Stimulated activated CD8-positive, alpha-beta memory T cell treated with anti-CD3 and anti-CD28 coated beads, Interleukin-12 subunit alpha, Interleukin-12 subunit beta, amount 100 ng/mL, for 4 hours (primary cell): ENCODE data around the gene MROH2A.

Experiments
- DNase-seq: peaks from one replicate; pipeline ENCODE4 v3.0.0-alpha.2; 2020; ENCODE audit warnings: low read depth

The MROH2A gene

DNA sequence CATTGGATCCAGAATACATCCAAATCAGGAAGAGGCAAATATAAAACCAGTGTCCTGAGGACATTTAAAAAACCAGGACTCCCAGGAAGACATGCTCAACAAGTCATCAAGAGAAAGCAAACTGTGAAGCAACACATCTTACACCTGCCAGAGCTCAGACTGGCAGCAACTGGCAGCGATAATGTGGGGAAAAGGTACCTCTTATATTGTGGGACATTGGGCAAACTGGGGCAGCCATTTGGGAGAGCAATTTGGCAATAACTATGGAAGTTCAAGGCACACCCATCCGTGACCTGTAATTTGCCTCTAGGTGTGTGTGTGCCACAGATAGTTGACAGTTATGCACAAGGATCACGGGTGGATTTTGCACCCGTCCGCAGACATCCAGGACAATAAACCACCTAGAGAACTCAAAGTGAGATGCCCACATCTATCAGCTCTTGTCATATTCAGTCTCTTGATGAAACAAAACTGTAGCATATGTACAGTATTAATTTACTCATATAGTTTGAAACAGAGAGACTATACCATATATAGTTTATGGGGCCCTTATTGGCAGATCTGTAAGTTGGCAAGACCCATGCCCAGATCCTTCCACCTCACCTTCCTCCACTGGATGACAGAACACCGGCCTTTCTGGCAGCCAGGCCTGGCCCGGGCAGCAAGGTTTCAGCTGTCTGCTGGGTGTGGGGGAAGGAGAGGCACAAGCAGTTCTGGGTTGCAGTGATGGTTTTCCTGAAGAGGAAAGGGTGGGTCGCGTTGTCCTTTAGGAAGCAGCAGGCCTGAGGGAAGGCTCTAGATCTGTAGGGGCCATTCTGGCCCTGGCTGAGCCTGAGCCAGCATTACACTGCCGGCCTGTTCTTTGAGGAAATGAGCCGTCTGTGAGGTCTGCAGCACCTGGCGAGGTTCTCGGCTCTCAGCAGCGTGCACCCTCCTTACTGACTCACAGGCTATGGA, 57.4 kb downstream of the MROH2A start:
- DNase-seq = no peak

DNA sequence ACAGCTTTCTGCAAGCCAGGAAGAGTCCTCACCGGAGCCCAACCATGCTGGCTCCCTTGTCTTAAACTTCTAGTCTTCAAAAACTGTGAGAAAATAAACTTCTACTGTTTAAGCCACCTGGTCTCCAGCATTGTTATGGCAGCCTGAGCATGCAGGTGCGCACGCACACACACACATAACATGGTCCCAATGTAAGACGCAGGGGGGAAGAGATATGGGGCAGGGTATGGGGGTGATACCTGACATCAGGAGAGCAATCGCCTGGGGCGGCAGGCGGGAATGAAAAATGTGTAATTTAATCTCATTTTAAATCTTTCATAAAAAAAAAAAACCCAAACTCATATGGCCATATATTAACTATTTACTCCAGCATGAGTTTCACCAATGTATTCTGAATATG, 58.2 kb downstream of the MROH2A start:
- no peak for DNase-seq

DNA sequence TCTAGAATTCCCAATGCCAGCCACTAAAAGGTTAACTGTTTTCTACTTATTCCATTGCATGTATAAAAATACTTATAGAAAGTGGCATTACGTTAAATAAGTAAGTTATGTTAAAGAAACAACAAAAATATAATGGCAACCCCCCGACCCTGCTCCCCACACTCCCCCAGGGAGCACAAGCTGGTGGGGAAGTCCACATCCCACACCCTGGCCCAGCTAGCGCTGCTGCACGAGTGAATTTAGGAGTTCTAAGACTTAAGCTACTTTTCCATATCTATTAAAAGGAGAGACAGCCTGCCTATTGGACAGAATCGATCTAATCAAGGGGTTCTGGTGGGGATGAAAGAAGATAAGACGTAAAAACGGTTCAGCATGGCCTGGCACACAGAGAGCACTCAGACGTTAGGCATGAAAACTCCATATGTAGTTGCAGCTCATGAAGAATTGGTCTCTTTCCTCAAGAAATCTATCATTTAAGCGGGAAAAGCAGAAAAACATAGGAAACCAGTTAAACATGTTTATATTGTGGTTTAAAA, 59.6 kb downstream of the MROH2A start:
- no peak for DNase-seq

DNA sequence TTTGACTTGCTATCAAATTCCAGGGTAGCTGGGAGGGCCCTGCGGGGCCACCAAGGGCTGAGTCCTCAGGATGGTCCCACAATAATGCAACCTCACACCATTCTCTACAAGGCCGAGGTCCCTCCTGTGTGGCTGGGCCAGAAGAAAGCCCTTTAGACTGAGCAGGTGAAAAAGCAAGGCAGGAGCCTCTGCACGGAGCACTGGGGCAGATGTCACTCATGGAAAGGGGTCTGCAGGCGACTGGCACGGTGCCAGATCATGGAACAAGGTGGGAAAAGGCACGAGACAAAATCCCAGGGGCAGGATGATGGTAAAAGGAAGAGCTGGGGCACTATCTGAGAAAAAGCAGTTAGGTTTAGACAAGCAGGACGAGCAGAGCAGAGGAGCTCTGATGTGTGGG, 60.1 kb downstream of the MROH2A start:
- DNase-seq = no peak

DNA sequence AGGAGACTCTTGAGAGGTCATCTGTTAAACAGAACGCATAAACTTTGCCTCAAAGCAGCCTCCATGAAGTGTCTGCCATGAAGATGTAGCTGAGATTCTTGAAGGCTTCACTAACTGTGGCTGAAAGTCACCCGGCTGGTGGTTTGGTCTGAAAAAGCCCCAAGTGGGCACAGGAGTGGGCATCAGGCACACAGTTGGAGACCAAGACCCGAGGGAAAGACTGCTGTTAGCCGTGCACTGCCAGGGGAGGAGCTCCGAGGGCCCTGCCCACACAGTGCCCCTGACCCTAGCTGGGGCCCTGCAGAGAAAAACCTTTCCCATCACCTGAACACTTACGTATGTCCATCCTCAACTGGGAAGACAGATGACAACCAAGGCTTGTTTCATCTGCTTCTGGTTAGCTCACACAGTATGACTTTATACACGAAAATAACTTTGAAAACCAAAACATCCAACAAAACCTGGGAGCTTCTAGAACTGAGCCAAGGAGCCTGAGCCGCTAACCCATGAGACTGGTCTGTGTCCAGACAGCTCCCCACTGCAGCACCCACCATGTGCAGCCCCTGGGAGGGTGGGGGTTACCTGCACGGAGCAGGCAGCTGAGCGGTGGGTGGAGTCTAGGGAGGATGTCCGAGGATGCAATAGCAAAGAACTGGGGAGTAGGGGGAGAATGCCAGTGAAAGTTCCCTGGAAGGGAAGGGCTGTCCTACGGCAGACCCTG, 60.8 kb downstream of the MROH2A start:
- no peak for DNase-seq

DNA sequence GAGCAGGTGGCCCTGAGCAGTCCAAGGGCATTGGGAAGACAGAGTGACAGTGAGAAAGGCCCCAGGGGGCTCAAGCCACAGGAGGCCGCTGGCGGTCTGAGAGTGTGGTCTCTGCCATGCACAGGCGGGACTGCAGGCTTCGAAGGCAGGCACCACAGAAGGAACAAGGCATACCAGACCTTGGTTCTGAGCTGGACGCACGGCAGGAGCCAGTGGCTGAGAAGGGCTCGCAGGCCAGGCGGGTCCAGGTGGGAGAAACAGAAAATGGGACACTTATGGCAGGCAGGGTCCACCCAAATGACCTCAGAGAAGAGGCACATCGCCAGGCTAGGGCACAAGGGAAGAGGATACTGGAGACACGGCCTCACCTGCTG, 61.3 kb downstream of the MROH2A start:
- DNase-seq = no peak

DNA sequence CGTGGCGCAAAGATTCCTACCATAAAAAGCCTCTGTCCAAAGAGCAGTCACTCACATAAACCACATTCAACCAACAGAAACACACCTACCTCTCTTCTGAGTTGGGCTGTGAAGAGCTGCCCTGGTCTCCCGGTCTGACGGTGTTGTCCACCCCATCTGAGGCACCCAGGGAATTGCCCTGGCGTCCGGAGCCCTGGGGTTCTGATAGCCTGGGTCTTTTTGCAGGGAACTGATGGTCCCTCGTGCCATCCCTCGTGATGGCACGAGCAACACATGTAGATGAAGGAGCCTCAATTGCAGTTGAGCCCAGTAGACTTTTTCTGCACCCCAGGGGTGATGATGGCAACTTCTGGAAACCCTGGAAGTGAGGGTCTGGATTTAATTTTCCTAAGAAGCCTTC, 62.4 kb downstream of the MROH2A start:
- DNase-seq = no peak

DNA sequence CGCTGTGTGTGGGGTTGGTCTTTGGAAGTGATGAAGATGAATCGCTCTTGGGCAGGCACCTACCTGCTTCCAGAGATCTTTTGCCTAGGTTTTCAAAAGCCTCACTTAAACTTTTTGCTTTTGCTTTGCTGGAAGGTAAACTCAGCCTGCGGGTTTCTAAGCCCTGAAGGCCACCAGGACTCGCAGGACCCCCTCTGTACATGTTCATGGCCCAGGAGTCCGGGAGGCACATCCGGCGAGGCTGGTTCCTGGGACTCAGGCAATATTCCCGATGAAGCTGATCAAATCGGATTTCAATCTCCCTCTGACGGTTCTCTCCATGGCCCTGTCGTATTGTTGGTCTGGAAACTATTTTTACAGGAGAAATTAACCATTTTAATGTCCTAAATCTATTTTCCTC, 63.1 kb downstream of the MROH2A start:
- DNase-seq = no peak

DNA sequence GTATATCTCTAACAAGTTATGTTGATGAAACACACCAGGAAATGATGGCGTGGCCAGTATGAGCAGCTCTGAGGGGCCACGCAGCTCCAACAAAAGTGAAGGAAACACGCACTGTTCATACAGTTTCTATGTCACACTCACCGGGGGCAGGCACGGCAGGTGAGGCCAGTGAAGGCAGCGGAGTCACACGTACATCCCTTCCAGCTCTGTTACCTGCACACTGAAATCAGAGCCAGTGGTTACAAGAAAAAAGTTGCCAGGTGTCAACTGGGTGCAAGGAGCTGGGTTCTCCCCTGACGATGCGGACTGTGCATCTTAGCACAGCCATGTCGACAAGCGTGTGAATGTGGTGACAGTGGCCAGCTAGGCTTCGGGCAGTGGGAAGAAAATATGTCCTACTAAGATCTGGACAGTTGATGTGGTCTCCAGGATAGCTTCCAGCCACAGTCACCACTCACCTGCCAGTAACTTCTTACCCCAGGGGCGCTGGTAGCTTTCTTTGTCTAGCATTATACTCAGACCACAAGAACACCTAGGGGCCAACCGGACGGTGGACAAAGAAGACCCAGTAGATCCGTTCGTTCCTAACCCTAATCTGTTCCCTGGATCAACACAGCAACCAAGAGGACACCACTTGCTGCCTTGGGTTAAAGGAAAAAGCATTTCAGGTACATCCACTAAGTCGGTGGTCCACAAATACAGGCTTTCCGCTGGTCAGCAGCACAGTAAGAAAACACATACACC, 66.1 kb downstream of the MROH2A start:
- no peak for DNase-seq

DNA sequence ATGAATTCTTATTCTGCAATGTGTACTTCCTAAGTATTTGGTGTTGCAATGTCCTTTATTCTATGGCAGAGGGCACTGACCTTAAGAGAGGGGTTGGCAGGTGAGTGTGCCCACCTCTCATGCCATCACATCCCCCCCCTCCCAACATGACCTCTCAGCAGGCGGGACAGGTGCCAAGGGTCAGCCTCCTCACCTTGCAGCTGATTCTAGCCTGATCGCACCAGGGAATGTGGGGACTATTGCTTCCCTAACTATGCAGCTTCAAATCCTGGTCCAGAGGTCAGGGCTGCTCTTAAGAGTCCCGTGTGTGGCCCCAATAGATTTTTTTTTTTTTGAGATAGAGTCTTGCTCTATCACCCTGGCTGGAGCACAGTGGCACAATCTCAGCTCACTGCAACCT, 66.7 kb downstream of the MROH2A start:
- DNase-seq = no peak

DNA sequence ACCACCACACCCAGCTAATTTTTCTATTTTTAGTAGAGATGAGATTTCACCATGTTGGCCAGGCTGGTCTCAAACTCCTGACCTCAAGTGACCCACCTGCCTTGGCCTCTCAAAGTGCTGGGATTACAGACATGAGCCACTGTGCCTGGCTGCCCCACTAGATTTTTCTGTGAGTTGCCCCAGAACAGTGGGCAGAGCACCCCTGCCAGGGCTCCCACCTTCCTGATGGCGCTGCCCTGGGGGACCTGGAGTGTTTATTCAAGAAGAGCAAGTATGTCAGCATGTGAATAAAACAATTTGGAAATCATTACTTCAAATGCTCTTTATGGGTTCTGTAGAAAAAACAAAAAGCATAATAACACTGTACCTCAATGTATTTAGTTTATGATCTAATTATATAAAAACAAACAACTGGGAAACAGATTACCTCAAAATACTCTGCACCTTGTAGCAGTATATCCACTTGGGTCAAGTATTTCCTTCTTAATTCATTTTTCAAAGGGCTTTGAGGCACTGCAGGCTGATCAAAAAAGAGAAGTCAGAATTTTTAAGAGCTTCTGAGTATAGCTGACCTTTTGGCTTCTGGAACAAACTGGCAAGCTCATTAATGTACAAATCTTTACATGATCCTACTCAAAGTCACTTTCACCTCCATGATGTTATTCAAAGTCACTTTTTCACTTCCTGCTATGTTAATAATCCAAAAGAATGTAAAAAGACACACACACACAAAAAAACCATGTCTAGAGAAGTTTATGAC, 67.4 kb downstream of the MROH2A start:
- DNase-seq = no peak

DNA sequence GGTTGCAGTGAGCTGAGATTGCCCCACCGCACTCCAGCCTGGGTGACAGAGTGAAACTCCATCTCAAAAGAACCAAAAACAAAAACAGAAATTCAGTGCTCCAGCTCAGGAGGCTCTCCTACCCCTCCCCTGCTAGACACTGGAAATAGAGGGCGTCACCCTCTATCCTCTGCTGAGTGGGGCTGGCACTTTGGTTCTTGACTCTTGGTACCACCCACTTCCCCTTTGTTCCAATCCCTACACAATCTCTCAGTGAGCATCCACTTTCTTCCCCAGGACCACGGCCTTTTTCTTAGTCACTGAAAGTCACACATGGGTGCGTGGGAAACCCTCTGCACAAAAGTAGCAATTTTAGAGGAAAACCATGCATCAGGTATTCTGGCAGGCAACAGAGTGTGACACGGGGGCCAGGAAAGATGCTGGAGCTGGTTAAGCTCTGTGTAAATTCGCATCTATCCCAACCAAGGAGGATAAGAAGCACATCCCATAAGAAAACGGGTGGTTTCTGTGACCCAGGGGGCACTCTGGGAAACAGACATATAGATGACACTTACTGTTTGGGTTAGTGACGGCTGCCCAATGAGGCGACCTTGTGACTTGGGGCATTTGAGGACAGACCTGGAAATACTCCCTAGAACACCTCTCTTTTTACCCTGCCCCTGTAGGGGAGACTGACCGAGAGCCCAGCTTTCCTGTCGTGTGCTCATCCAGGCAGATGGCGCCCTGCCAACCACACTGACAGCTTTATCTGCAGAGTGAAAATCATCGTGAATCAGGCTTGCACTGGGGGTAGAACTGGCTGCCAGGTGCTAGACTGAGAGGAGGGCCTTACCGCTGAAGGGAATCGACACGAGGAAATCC, 68.5 kb downstream of the MROH2A start:
- no peak for DNase-seq

DNA sequence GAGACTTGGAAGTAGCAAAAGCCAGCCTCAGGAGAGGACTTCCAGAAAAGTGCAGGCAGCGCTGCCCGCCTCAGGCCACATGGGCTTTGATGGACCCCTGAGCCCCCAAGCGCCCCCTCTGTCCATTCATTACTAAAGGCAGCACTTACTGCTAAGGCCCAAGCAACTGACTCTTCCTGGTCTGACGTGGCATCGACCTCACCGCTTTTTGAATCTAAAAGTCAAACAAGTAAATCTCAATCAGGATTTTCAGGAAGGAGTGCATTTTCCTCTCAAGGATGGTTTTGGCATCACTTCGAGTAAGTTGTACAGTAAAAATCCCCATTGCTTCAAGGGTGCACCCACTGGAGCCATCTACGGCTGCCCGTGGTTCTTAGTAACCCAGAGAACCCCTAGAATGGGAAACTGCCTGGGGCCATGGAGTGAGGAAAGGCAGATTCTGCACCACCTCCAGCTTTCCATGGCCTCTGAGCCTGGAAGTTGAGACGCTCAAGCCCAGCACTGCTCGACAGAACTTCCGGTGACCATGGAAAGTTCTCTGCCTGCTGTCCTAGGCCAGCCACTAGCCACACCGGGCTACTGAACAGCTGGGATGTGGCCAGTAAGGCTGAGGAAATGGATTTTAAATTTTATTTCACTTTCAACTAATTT, 69.2 kb downstream of the MROH2A start:
- no peak for DNase-seq

DNA sequence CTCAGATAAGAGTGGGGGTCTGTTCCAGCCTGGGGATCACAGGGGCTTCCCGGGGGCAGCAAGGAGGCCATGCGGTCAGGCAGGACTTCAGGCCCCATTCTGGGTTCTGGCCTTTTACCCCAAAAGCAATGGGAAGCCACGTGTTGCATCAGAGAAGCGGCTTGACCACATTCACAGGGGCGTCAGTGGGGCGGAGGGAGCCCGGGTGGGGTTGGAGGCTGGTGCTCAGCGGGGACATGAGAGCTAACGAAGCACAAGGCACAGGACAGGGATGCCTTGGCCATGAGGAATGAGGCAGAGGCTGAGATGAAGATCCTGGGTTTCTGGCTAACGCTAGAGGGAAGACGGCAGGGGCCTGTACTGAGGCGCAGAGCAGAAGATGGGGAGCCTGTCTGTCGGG, 70.1 kb downstream of the MROH2A start:
- DNase-seq = no peak

DNA sequence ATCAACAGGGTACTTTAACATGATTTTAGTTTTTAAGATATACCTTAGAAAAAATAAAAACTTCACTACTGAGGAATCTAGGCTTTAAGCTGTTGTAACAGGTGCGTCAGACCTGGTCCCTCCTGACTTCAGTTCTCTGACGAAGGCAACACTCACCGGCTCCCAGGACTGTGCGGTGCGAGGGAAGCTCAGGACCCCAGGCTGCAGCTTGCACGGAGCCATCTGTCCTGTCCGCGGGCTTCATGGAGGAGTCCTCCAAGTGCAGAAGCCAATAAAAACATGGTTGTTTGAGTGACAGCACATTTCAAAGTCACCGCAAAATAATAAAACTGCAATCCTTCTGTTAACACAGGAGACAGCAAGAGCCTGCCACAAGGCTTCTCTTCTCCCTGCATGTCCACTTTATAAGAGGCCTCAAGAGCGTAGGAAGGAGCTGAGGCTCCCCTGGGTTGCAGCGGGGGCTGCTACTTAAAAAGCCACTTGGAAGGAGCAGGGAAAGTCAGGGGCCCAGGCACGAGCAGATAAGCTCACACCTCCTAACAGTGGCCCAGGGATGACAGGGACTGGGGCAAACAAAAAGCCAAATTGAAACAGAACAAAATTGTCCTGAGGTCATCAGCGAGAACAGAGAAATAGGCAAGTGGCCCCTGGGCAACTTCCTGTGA, 71.6 kb downstream of the MROH2A start:
- DNase-seq = no peak

DNA sequence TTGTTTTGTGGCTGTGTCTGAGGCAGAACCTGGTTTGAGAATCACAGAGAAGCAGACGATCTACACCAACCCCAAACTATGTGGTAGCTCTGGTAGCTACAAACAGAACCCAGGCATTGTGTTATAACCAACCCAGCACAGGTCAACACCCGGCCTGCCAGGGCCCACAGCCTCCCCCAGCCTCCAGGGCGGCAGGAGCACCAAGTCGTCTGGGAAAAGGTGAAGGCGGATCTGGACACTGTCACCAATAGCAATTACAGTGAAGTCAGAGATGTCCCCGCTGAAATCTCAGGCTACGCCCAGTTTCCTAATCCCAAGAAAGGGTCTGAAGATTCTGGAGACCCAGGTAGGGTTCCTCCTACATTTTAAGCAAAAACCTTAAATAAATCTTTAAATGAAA, 72.6 kb downstream of the MROH2A start:
- DNase-seq = no peak

DNA sequence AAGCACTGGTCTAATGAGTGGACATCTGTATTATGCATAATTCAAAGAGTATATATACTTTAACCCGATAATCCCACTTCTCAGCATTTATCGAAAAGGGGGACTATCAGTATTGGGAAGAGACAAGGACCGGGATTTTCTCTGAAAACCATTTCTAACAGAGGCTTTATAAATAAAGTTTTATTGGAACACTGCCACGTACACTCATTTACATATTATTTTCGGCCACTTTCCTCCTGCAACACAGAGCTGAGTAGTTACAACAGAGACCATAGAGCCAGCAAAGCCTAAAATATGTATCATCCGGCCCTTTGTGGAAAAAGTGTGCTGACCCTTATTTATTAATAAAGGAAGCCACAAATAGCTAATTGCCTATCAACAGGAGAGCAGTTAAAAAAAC, 73.0 kb downstream of the MROH2A start:
- no peak for DNase-seq

DNA sequence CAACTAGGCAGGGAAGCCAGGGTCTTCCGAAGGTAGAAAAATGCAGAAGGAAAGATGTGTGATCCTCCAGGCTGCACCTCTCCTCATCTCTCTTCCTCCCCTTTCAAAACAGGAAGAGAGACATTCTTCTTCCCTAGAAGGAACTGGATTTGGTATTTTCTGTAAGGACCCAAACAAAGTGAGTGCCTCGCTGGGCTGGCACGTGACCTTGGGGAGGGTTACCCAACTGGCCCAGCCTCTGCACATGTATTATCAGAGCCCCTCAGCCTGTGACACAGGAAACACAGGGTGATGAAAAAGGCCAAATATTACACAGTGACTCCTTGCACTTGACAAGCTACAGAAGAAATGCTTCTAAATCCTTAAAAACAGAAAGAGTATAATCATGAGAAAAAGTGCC, 73.9 kb downstream of the MROH2A start:
- no peak for DNase-seq

DNA sequence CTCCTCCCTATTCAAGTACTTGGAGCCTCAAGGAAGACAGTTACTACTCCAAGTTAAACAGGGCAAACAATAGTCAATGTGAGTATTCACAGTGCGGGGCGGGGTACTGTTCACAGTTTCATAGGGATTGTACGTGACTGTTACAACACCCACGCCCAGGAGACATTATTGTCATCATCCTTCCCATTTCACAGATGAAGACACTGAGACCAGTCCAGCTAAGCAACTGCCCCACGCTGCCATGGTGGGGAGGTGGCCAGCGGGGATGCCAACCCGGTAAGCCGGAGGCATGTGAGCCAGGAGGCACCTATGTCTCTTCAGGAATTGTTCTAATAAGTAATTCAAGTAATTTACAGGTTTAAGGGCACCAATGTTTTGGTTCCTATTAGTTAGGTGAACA, 75.2 kb downstream of the MROH2A start:
- no peak for DNase-seq

DNA sequence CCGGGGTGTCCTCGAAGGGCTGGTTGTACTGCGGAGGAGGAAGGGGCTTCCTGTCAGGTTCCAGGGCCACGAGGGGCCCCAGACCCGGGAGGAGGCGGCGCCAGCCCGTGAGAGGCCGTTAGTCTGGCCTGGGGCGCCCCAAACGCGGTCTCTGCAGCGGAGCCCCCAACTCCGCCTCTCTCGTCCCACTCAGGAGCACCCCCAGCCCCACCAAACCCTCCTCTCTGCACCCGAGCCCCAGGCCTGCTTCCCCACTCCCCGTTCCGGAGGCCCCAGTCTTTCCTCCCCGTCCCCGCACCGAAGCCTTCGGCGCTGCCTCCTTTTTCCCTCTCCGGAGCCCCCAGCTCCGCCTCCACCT, 75.7 kb downstream of the MROH2A start:
- no peak for DNase-seq
